Activated effector memory CD4-positive, alpha-beta T cell treated with anti-CD3 and anti-CD28 coated beads, Interleukin-2, amount 50 U/mL, for 16 hours (primary cell): ENCODE data around the gene GSG1L.

Source experiments
- DNase-seq: peaks from one replicate; pipeline ENCODE4 v3.0.0-alpha.2; 2020

Gene GSG1L

DNA sequence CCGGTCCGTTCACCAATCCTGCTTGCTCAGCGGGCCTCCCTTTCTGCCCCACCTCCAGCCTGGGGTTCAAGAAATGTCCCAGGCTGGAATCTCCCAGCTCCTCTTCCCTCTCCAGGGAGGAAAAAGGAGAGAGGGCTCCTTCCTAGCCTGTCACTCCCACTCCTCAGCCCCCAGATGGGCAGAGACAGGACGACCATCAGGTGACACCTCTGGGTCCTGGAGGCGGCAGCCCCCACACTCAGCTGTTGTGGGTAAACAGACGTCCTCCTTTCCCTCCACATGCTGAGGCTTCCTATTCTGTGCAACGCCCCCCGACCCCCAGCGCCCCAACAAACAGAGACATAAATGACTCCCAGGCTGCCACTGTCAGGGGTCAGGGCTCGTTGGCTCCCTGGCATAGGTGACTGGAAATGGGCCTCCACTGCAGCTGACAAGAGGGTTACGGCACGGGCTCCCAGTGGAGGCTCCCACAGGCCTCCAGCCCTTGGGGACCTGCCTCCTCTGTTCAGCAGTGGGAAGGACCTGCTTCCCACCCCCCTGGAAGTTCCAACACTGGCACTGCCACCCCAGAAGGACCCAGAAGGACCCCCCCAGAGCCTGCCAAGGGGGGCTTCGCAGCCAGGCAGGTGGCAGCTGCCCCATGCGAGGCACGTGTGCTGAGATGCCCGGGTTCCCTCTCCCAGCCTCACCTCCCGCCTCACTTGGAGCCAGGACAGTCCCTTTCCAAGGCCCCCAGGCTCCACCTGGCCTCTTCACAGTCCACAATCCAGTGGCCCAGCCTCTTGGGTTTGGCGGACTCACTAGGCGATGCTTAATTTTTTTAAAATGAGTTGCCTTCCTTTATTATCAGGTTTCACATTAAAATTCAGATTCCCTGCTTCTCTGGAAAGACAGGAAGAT lies 281.3 kb downstream of the GSG1L start:
- DNase-seq = no peak

- DNase-seq = no peak
Measured at GRCh38 chr16:27781195-27781524, 282.4 kb downstream of the GSG1L start.

GRCh38 chr16:27780468-27781194 lies 282.9 kb downstream of the GSG1L start:
- no peak for DNase-seq

GRCh38 chr16:27779641-27780164 lies 283.8 kb downstream of the GSG1L start:
- no peak for DNase-seq

GRCh38 chr16:27778926-27779570 lies 284.5 kb downstream of the GSG1L start:
- no peak for DNase-seq

DNA sequence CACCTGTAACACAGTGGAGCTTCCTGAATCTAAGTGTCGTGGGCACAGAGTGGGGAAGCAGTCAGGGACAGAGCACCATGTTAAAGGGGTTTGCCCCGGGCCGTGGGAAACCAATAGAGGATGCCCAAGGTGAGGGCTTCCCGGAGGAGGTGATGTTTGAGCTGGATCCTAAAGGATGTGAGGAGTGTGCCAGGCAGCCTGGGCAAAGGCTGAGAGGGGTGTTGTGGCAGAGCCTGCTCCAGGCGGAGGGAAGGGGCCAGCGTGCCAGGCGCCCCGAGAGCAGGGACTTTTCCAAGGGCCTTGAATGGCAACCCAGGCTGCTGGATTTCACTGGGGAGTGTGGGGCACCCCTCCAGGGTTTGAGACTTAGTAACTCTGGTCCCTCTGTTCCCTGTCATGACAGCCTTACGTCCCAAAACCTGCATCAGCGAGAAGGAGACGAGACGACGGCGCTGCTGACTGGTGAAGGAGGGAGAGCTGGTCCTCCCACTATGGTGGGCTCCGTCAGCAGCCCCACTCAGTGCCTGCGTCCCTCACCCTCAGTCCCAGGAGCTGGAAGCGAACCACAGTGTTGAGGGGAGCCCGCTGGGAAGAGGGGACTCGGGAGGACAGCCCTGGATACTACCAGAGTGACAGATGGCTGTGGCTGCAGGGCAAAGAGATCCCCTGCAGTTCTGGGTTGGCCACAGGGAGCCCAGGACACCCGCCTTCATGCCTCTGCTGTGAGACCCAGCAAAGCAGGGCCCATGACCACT lies 285.2 kb downstream of the GSG1L start:
- DNase-seq = no peak

- DNase-seq = no peak
Measured at GRCh38 chr16:27777527-27777926, 286.0 kb downstream of the GSG1L start.

DNA sequence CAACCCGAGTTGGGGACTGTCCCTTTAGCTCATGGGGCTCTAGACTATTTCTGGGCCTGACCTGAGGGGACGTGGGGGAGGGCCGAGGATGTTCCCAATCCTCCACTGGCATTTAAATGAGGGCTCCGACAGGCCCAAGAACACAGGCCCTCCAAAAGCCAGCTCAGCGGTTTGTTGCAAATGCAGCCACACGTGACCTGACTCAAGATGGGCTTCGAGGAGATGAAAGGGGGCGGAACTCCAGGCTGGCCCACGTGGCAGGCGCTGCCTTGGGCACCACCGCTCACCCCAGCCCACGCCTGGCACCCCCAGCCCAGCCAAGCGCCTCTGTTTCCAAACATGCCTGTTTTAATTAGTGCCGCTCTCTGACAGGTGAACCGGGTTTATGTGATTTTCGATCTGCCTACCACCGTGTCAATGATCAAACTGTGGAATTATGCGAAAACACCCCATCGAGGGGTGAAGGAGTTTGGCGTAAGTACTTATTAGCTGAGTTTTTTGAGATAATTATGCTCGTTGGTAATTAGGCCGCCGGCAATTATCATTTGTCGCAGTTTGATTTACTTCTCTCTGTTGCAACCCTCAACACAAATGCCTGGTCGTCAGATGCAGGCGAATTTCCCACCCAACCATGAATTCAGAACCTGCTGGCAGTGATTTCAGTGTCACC lies 286.8 kb downstream of the GSG1L start:
- no peak for DNase-seq

- DNase-seq = no peak
Measured at GRCh38 chr16:27775254-27775653, 288.3 kb downstream of the GSG1L start.

DNA sequence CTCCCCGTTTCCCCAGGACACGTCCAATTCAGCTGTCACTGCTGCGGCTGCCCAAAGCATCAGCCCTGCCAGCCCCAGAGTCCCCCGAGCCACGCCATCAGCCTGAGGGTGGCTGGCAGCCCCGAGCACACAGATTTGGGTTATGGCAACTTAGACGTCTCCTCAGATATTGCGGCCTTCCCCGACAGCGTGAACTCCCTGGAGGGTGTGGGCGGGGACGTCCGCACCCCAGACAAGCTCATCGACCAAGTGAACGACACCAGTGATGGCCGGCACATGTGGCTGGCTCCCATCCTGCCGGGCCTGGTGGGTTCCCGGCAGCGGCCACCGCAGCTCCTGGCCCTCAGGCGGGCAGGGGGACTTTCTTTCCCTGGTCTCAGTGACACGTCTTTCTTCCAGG lies 288.7 kb downstream of the GSG1L start:
- DNase-seq = no peak

DNA sequence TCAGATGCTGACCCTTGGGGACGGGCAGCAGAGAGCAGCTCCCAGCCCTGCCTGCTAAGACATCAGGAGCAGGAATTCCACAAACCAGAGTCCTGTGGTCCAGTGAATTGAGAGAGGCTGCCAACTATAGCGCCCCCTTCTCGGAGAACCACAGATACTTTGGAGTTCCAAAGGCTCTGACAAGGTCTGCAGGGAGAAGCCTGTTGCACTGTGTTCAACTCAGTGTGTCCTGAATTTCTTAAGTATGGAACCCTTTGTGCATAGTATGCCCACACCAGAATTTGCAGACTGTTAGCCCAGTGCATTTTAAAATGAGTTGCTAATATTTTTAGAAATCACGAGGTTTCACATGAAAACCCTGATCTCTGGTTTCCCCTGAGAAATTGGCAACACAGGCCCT lies 290.2 kb downstream of the GSG1L start:
- DNase-seq = no peak

DNA sequence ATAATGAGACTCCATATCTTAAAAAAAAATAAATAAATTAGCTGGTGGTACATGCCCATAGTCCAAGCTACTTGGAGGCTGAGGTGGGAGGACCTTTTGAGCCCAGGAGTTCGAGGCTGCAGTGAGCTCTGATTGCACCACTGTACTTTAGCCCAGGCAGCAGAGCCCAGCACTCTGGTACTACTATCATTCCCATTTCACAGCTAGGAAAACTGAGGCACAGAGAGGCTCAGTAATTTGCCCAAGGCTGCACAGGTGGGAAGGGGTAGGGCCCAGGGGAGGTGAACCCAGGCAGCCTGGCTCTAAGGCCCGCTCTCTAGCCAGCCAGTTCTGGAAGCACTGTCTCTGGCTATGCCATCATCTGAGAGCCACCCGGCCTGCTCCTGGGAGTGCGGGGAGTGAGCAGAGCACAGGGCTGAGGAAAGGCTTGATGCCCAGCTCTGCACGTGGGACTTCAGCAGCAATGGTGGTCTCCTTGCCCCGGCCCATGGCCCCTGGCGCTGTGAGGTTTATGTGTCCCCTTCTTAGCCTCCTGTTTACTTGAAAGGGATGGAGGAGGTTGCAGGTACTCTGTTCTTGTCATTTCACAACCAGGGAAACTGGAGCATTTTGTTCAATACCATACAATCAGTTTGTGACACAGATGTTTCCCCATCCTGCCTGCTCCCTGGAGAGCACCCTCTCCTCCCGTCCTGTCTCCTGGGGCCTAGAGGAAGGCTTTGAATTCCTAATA lies 291.3 kb downstream of the GSG1L start:
- DNase-seq = no peak

DNA sequence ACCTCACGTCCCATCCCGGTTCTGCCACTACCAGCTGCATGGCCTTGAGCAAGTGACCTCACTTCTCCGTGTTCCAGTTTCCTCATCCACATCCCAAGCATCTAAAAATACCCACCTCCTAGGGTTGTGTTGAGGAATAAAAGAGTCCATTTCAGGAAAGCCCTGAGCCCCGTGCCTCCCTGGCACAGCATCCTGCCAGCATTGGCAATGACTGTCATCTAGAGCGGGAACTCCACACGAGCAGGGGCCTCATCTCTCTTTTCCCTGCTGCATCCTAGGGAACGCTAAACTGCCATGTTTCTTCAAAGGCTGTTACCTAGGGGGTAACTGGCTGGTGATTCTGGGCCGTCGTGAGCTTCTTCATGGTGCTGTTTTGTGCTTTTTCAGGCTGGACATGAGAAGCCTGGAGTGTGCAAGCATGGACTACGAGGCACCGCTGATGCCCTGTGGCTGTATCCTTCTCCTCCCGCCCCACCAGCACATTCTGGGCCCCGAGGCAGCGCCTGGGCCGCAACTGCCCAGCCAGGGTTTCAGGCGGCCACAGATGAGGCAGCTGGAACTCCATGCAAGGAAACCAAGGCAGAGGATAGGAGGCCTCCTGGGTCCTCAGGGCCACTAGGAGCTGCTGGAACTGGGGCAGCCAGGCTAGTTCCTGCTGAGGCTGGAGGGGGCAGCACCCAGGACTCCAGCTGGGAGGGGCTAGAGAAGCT lies 292.2 kb downstream of the GSG1L start:
- DNase-seq = no peak

DNA sequence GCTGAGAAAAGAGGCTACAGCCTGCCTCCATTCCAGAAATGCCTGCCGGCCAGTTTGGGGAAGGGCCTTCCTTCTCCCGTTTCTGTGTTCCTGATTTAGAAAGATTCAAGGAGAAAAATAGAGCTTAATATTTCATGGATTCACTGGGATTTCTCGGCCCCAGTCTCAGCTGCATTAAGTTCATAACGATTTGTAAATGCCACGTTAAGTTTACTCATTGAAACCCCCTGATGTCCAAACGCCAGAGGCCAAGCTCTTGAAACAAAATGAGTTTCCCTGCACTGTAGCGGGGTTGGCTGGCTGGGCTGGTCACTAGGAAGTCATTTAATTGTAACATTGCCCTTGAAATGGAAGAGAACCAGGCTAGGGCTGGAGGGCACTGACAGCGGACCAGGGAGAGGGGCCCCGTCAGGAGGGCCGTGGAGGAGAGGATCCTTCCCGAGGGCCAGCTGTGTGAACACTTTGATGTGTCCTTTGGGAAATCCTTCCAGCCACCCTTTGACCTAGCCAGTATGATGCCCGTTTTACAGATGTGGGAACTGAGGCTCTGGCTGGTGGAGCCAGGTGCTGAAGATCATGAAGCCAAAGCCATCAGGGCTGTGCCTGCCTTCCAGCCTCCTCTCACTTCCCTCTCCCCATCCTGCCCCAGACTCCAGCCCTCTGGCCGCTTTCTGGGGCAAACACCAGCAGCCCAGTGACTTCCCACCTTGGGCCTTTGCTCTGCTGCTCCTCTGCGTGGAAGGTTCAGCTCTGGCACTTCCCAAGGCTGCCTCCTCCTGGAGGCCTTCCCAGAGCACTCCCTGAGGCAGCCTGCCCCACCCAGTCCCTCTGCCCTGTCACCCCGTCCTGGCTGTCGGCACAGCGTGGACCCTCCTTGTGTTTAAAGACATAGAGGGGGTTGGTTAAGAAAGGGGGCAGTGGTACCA lies 293.0 kb downstream of the GSG1L start:
- no peak for DNase-seq

- DNase-seq = no peak
Measured at GRCh38 chr16:27769561-27770255, 293.8 kb downstream of the GSG1L start.

DNA sequence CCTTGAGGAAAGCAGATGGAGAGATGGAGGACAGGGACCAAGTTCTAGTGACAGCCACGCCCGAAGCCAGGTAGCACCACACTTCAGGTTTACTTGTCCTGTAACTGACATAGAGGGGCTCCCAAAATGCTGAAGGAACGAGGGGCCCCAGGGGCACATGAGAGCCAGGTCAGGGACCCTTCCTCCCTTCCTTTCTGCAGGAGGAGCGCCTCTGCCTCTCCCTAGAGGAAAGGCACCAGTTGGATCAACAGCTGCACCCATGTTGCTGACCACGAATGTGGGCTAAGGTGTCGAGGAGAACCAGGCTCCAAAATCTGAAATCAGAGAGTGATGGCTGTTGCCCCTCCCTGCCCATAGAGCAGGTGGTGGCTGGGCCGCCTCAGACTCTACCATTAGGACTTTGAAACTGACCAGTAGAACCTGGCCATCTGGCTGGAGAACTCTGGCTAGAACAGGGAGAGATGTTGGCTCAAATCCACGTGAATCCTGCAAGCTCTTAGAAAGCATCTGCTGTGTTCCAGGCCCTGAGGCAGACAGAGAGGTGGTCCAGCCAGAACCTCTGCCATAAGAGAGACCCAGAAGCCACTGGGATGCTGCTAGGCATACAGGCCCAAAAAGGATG lies 294.8 kb downstream of the GSG1L start:
- DNase-seq = no peak

- DNase-seq = no peak
Measured at GRCh38 chr16:27767971-27768591, 295.4 kb downstream of the GSG1L start.

- DNase-seq = no peak
Measured at GRCh38 chr16:27767081-27767480, 296.4 kb downstream of the GSG1L start.
